Activated CD4-positive, alpha-beta memory T cell treated with anti-CD3 and anti-CD28 coated beads, Interleukin-2, amount 10 ng/mL, durations not matched to agents 7 days and 5 days (primary cell): Measurements from ENCODE around the gene FBXO38. TPM values are rescaled to one million over a fixed set of nuclear protein-coding genes. Genes with fewer than 3 reads are reported as not detected.

Experiments used
- CTCF ChIA-PET: fragments of 350-600 bp; sonication (Branson Sonifier 250); formaldehyde crosslinking; loops from one replicate; lab custom pipeline; 2021; ENCODE audit warnings: antibody characterized with exemption, inconsistent platforms; lab: Charles Lee
- POLR2A ChIA-PET: fragments of 350-600 bp; sonication (Branson Sonifier 250); formaldehyde crosslinking; loops from one replicate; lab custom pipeline; 2021; ENCODE audit warnings: antibody characterized with exemption; lab: Charles Lee
- DNase-seq: peaks from one replicate; pipeline ENCODE4 v3.0.0-alpha.2; 2020
- H3K27ac Mint-ChIP-seq: one replicate; pipeline ENCODE4 v1.8.0; 2021; ENCODE audit warnings: mild to moderate bottlenecking, mixed read lengths
- H3K27me3 Mint-ChIP-seq: one replicate; pipeline ENCODE4 v1.8.0; 2021; ENCODE audit warnings: mixed read lengths
- H3K36me3 Mint-ChIP-seq: one replicate; pipeline ENCODE4 v1.8.0; 2021; ENCODE audit warnings: low read depth, mixed read lengths
- H3K4me1 Mint-ChIP-seq: one replicate; pipeline ENCODE4 v1.8.0; 2021; ENCODE audit warnings: mixed read lengths
- H3K4me3 Mint-ChIP-seq: one replicate; pipeline ENCODE4 v1.8.0; 2021; ENCODE audit warnings: mild to moderate bottlenecking, mixed read lengths
- H3K9me3 Mint-ChIP-seq: one replicate; pipeline ENCODE4 v1.8.0; 2021; ENCODE audit warnings: mixed read lengths
- total RNA-seq, 2 experiments: library from RNA; stranded (reverse); gene quantifications; one replicate each; pipeline ENCODE4 v1.2.3, GENCODE V29; 2021

The FBXO38 gene
- total RNA-seq, 2 experiments from 2014 or later: 45.4 to 47.9 TPM

GRCh38 chr5:148391422-148391821, 7.7 kb downstream of the FBXO38 start:
- no peak for DNase-seq
- CTCF ChIA-PET: interaction anchor here (0.9 kb wide), 1 partner anchor 14 kb away, joined by 3 read pairs; no protein-coding TSS in a partner anchor
- Mint-ChIP-seq H3K9me3 (no peaks in the 10 kb centered on the region), H3K27ac (no peak overlapping the region), H3K27me3 (no peaks in the 10 kb centered on the region), H3K4me3 (no peak overlapping the region), H3K36me3 (peaks cover 29% of the 10 kb centered on the region), H3K4me1 (peaks cover 50% of the 10 kb centered on the region)
- POLR2A ChIA-PET: no interaction called here

- POLR2A ChIA-PET: interaction anchor here (1.2 kb wide), 2 partner anchors 9 kb away, joined by 3 to 4 read pairs; partner anchors contain the start of gene FBXO38
- CTCF ChIA-PET: interaction anchor here (2.0 kb wide), 1 partner anchor 9 kb away, joined by 4 read pairs; no protein-coding TSS in a partner anchor
- no peaks in the 10 kb centered on the region for H3K9me3 Mint-ChIP-seq
- DNase-seq: no peak
- peaks cover 38% of the 10 kb centered on the region for H3K4me1 Mint-ChIP-seq
- no peak overlapping the region for H3K27ac Mint-ChIP-seq
- H3K27me3 Mint-ChIP-seq: no peaks in the 10 kb centered on the region
- H3K4me3 Mint-ChIP-seq: no peak overlapping the region
- peaks cover 32% of the 10 kb centered on the region for H3K36me3 Mint-ChIP-seq
These were observed 9.6 kb downstream of the FBXO38 start for GRCh38 chr5:148393390-148393741.

- Mint-ChIP-seq H3K36me3 (peaks cover 38% of the 10 kb centered on the region), H3K27me3 (no peaks in the 10 kb centered on the region), H3K4me1 (peaks cover 28% of the 10 kb centered on the region), H3K4me3 (no peak overlapping the region), H3K9me3 (no peaks in the 10 kb centered on the region), H3K27ac (no peak overlapping the region)
- DNase-seq: no peak
- POLR2A ChIA-PET: interaction anchor here (1.2 kb wide), 1 partner anchor 11 kb away, joined by 4 read pairs; the partner anchor contains the start of gene FBXO38
- CTCF ChIA-PET: interaction anchor here (2.0 kb wide), 1 partner anchor 10 kb away, joined by 4 read pairs; no protein-coding TSS in a partner anchor
These were observed 10.8 kb downstream of the FBXO38 start for GRCh38 chr5:148394587-148395019.

- Mint-ChIP-seq H3K27ac (no peak overlapping the region), H3K36me3 (peaks cover 39% of the 10 kb centered on the region), H3K27me3 (no peaks in the 10 kb centered on the region), H3K9me3 (no peaks in the 10 kb centered on the region), H3K4me3 (no peak overlapping the region), H3K4me1 (peaks cover 28% of the 10 kb centered on the region)
- POLR2A ChIA-PET: no interaction called here
- DNase-seq: no peak
- CTCF ChIA-PET: no interaction called here
These were observed 11.3 kb downstream of the FBXO38 start for GRCh38 chr5:148395031-148395430.

- H3K4me1 Mint-ChIP-seq: peaks cover 23% of the 10 kb centered on the region
- H3K36me3 Mint-ChIP-seq: peaks cover 63% of the 10 kb centered on the region
- H3K9me3 Mint-ChIP-seq: no peaks in the 10 kb centered on the region
- no peak overlapping the region for H3K4me3 Mint-ChIP-seq
- no peak overlapping the region for H3K27ac Mint-ChIP-seq
- no peak for DNase-seq
- POLR2A ChIA-PET: interaction anchor here (1.0 kb wide), 1 partner anchor 13 kb away, joined by 3 read pairs; no protein-coding TSS in a partner anchor
- CTCF ChIA-PET: interaction anchor here (0.7 kb wide), 2 partner anchors 14 to 230 kb away, joined by 3 to 4 read pairs; partner anchors contain the start of gene FBXO38
- no peaks in the 10 kb centered on the region for H3K27me3 Mint-ChIP-seq
These were observed 14.3 kb downstream of the FBXO38 start for GRCh38 chr5:148397968-148398595.

GRCh38 chr5:148398698-148399121, 15.0 kb downstream of the FBXO38 start:
- H3K4me1 Mint-ChIP-seq: peaks cover 27% of the 10 kb centered on the region
- H3K9me3 Mint-ChIP-seq: no peaks in the 10 kb centered on the region
- peaks cover 68% of the 10 kb centered on the region for H3K36me3 Mint-ChIP-seq
- POLR2A ChIA-PET: interaction anchor here (1.0 kb wide), 1 partner anchor 14 kb away, joined by 3 read pairs; no protein-coding TSS in a partner anchor
- no peak for DNase-seq
- no peak overlapping the region for H3K4me3 Mint-ChIP-seq
- no peaks in the 10 kb centered on the region for H3K27me3 Mint-ChIP-seq
- CTCF ChIA-PET: interaction anchor here (0.7 kb wide), 3 partner anchors 15 to 630 kb away, joined by 3 to 4 read pairs (median 3); partner anchors contain the start of gene FBXO38
- no peak overlapping the region for H3K27ac Mint-ChIP-seq

- Mint-ChIP-seq H3K27ac (no peak overlapping the region), H3K36me3 (peaks cover 80% of the 10 kb centered on the region), H3K4me3 (no peak overlapping the region), H3K9me3 (no peaks in the 10 kb centered on the region), H3K4me1 (peaks cover 22% of the 10 kb centered on the region), H3K27me3 (no peaks in the 10 kb centered on the region)
- ChIA-PET POLR2A (interaction anchor here (0.7 to 1.9 kb wide), 2 partner anchors 11 to 17 kb away, joined by 3 to 8 read pairs; no protein-coding TSS in a partner anchor), CTCF (interaction anchor here (1.1 kb wide), 1 partner anchor 329 kb away, joined by 5 read pairs; no protein-coding TSS in a partner anchor)
- DNase-seq: no peak
These were observed 17.8 kb downstream of the FBXO38 start for GRCh38 chr5:148401604-148402003.

- Mint-ChIP-seq H3K4me1 (peaks cover 24% of the 10 kb centered on the region), H3K36me3 (peaks cover 84% of the 10 kb centered on the region), H3K9me3 (no peaks in the 10 kb centered on the region), H3K27me3 (no peaks in the 10 kb centered on the region), H3K27ac (no peak overlapping the region), H3K4me3 (no peak overlapping the region)
- POLR2A ChIA-PET: no interaction called here
- CTCF ChIA-PET: interaction anchor here (0.6 to 1.1 kb wide), 2 partner anchors 9 to 1149 kb away, joined by 3 read pairs; no protein-coding TSS in a partner anchor
- no peak for DNase-seq
These were observed 19.6 kb downstream of the FBXO38 start for GRCh38 chr5:148403344-148403743.

GRCh38 chr5:148406406-148406805, 22.6 kb downstream of the FBXO38 start:
- no peak for DNase-seq
- ChIA-PET CTCF (no interaction called here), POLR2A (no interaction called here)
- Mint-ChIP-seq H3K4me1 (peaks cover 20% of the 10 kb centered on the region), H3K27ac (no peak overlapping the region), H3K36me3 (peaks cover 81% of the 10 kb centered on the region), H3K4me3 (no peak overlapping the region), H3K27me3 (no peaks in the 10 kb centered on the region), H3K9me3 (no peaks in the 10 kb centered on the region)

GRCh38 chr5:148408092-148408491, 24.3 kb downstream of the FBXO38 start:
- POLR2A ChIA-PET: no interaction called here
- Mint-ChIP-seq H3K27me3 (no peaks in the 10 kb centered on the region), H3K27ac (no peak overlapping the region), H3K9me3 (no peaks in the 10 kb centered on the region), H3K4me1 (peaks cover 10% of the 10 kb centered on the region), H3K4me3 (no peak overlapping the region), H3K36me3 (peaks cover 76% of the 10 kb centered on the region)
- DNase-seq: no peak
- CTCF ChIA-PET: no interaction called here

- Mint-ChIP-seq H3K9me3 (no peaks in the 10 kb centered on the region), H3K36me3 (peaks cover 79% of the 10 kb centered on the region), H3K27me3 (no peaks in the 10 kb centered on the region), H3K27ac (no peak overlapping the region), H3K4me3 (no peak overlapping the region), H3K4me1 (peaks cover 4% of the 10 kb centered on the region)
- ChIA-PET CTCF (interaction anchor here (1.4 to 1.6 kb wide), 3 partner anchors 10 to 319 kb away, joined by 3 to 5 read pairs (median 3); no protein-coding TSS in a partner anchor), POLR2A (interaction anchor here (0.8 to 1.1 kb wide), 2 partner anchors 11 to 12 kb away, joined by 3 read pairs; no protein-coding TSS in a partner anchor)
- DNase-seq: no peak
These were observed 28.4 kb downstream of the FBXO38 start for GRCh38 chr5:148412124-148412523.

GRCh38 chr5:148414833-148415232, 31.1 kb downstream of the FBXO38 start:
- H3K27ac Mint-ChIP-seq: no peak overlapping the region
- no peaks in the 10 kb centered on the region for H3K27me3 Mint-ChIP-seq
- no peaks in the 10 kb centered on the region for H3K9me3 Mint-ChIP-seq
- peaks cover 77% of the 10 kb centered on the region for H3K36me3 Mint-ChIP-seq
- CTCF ChIA-PET: interaction anchor here (1.4 kb wide), 1 partner anchor 35 kb away, joined by 3 read pairs; no protein-coding TSS in a partner anchor
- POLR2A ChIA-PET: no interaction called here
- H3K4me1 Mint-ChIP-seq: no peaks in the 10 kb centered on the region
- H3K4me3 Mint-ChIP-seq: no peak overlapping the region
- no peak for DNase-seq

- no peaks in the 10 kb centered on the region for H3K27me3 Mint-ChIP-seq
- peaks cover 66% of the 10 kb centered on the region for H3K36me3 Mint-ChIP-seq
- no peak overlapping the region for H3K4me3 Mint-ChIP-seq
- ChIA-PET POLR2A (interaction anchor here (1.1 kb wide), 1 partner anchor 32 kb away, joined by 3 read pairs; the partner anchor contains the start of gene FBXO38), CTCF (interaction anchor here (1.2 to 1.4 kb wide), 2 partner anchors 36 to 315 kb away, joined by 3 read pairs; no protein-coding TSS in a partner anchor)
- DNase-seq: no peak
- H3K9me3 Mint-ChIP-seq: no peaks in the 10 kb centered on the region
- H3K27ac Mint-ChIP-seq: no peak overlapping the region
- no peaks in the 10 kb centered on the region for H3K4me1 Mint-ChIP-seq
These were observed 32.7 kb downstream of the FBXO38 start for GRCh38 chr5:148416416-148416815.
